Adrenal gland (tissue), 12 donors: ENCODE measurements around the gene MINK1. TPM values are rescaled to one million over a fixed set of nuclear protein-coding genes. Genes with fewer than 3 reads are reported as not detected.

Source experiments
- DNase-seq, 7 donors: peaks; one replicate each; pipeline ENCODE4 v3.0.0-alpha.2; 2019 to 2020
- H3K27ac ChIP-seq, 5 donors: fragments of 200-600 bp; sonication (generic) in 4 of 5; 1 replicate in 3 of 5; 2 replicates in 2 of 5; pipeline versions ENCODE4 v1.5.1 to v1.8.0; 2016 to 2020; ENCODE audit warnings: mild to moderate bottlenecking in 1 of 5
- H3K27me3 ChIP-seq: fragments of 200-600 bp; 2 replicates; pipeline ENCODE4 v1.8.0; 2021
- H3K36me3 ChIP-seq, 2 donors: fragments of 200-600 bp; replicated peaks in 1 of 2; 1 replicate in 1 of 2; 2 replicates in 1 of 2; pipeline versions ENCODE4 v1.5.1 to v1.8.0; 2018 to 2022
- H3K4me1 ChIP-seq, 2 donors: fragments of 200-600 bp; replicated peaks in 1 of 2; 1 replicate in 1 of 2; 2 replicates in 1 of 2; pipeline versions ENCODE4 v1.5.1 to v1.8.0; 2018 to 2021
- H3K4me3 ChIP-seq, 4 donors: fragments of 200-600 bp; sonication (generic) in 3 of 4; one replicate each; pipeline ENCODE4 v1.5.1; 2016 to 2018
- H3K9me3 ChIP-seq, 3 donors: fragments of 200-600 bp; sonication (generic) in 1 of 3; replicated peaks in 1 of 3; 1 replicate in 2 of 3; 2 replicates in 1 of 3; pipeline versions ENCODE4 v1.5.1 to v1.8.0; 2016 to 2021
- POLR2A ChIP-seq, 2 donors: fragments of 450-650 bp; IDR thresholded peaks; one replicate each; pipeline ENCODE4 v1.6.1; 2017; ENCODE audit warnings: antibody characterized with exemption in 2 of 2, mild to moderate bottlenecking in 2 of 2, moderate library complexity in 1 of 2
- WGBS, 4 donors: extraction: QIAGEN DNeasy Blood & Tissue Kit in 2 of 4; methylation state at CpG; one replicate each; pipeline versions ENCODE4 v1.1.5 to v1.1.7; 2013 to 2017; 5-methylcytosine and 5-hydroxymethylcytosine counted together
- intact Hi-C, 2 donors: fragments of 100-400 bp; cut with DNase I; formaldehyde crosslinking; loops; one replicate each; pipeline versions ENCODE4 v1.14.1 to v1.15.0; 2022 to 2023
- polyA plus RNA-seq, 3 donors: library from polyadenylated mRNA; stranded (reverse); fragments of 200-250 nt in 2 of 3; fragments of 350-450 nt in 1 of 3; fragmentation: Illumina TruSeq in 1 of 3; extraction: RNeasy Lipid Tissue Mini Kit (QIAGEN cat#74804) in 1 of 3; gene quantifications; one replicate each; pipeline ENCODE4 v1.2.3, GENCODE V29; 2013 to 2014
- total RNA-seq, 9 donors: library from RNA; depleted of rRNA in 4 of 9; stranded (reverse); fragments of >200 nt in 4 of 9; fragments of 120-200 nt in 1 of 9; fragmentation: NEBNext Ultra II Directional in 1 of 9; extraction: Animal tissue kit (Norgen Biotek cat#: 25700) in 1 of 9; gene quantifications; one replicate each; pipeline versions ENCODE4 v1.1.0 to v1.2.4, GENCODE V29; 2013 to 2023
- TF ChIP-seq, protein P1 (sequence below), 6 experiments: fragments of 450-650 bp in 4 of 6; fragments of 200-600 bp in 2 of 6; sonication (generic) in 1 of 6; IDR thresholded peaks; 1 replicate in 5 of 6; 2 replicates in 1 of 6; pipeline versions ENCODE4 v1.5.1 to v1.8.0; 2016 to 2021; ENCODE audit warnings: antibody characterized with exemption in 6 of 6, mild to moderate bottlenecking in 2 of 6, moderate library complexity in 1 of 6
- donor health status: healthy with polysubstance abuse.
- donor health status: Bipolar disorder and iron deficiency.
- donor health status: DM: yes; HTN: yes; CAD: no.
- donor health status: DM: no; HTN: no; CAD: no.
- donor health status: DM: no; HTN: no; CAD: no.
- donor health status: DM: yes; HTN: yes; CAD: no.

MINK1 gene
- total and polyA plus RNA-seq, 12 donors, result 21.5 to 135 (median 50.4) TPM

DNA sequence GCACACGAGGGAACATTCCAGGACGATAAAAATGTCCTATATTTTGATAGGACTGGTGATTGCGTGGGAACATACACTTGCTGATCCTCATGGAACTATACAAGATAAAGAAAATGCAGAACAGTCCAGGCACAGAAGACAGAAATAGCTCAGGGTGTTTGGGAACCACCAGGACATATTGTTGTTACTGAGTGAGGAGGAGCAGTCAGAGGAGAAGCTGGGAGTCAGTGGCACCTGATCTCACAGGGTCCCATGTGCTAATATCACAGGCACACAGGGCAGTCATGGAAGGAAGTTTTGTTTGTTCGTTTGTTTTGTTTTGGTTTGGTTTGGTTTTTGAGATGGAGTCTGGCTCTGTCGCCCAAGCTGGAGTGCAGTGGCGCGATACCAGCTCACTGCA is 20.4 kb upstream of the MINK1 start:
- Histone ChIP-seq H3K36me3 (peaks cover 0 to 21% of the 10 kb centered on the region in 2 donors), H3K27ac (no peak overlapping the region), H3K4me1 (peaks cover 7 to 10% of the 10 kb centered on the region in 2 donors), H3K9me3 (no peaks in the 10 kb centered on the region), H3K27me3 (no peaks in the 10 kb centered on the region), H3K4me3 (no peak overlapping the region)
- WGBS, 4 donors, result 87 to 93% (median 91%) methylated on average over 7 of the region's 7 CpGs
- TF ChIP-seq, protein P1, sequence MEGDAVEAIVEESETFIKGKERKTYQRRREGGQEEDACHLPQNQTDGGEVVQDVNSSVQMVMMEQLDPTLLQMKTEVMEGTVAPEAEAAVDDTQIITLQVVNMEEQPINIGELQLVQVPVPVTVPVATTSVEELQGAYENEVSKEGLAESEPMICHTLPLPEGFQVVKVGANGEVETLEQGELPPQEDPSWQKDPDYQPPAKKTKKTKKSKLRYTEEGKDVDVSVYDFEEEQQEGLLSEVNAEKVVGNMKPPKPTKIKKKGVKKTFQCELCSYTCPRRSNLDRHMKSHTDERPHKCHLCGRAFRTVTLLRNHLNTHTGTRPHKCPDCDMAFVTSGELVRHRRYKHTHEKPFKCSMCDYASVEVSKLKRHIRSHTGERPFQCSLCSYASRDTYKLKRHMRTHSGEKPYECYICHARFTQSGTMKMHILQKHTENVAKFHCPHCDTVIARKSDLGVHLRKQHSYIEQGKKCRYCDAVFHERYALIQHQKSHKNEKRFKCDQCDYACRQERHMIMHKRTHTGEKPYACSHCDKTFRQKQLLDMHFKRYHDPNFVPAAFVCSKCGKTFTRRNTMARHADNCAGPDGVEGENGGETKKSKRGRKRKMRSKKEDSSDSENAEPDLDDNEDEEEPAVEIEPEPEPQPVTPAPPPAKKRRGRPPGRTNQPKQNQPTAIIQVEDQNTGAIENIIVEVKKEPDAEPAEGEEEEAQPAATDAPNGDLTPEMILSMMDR (IDR thresholded peaks at IDR 0.05), result no peak
- TF ChIP-seq POLR2A (IDR thresholded peaks at IDR 0.05), result no peak
- intact Hi-C loops, result no loop called here
- no peak for DNase-seq

DNA sequence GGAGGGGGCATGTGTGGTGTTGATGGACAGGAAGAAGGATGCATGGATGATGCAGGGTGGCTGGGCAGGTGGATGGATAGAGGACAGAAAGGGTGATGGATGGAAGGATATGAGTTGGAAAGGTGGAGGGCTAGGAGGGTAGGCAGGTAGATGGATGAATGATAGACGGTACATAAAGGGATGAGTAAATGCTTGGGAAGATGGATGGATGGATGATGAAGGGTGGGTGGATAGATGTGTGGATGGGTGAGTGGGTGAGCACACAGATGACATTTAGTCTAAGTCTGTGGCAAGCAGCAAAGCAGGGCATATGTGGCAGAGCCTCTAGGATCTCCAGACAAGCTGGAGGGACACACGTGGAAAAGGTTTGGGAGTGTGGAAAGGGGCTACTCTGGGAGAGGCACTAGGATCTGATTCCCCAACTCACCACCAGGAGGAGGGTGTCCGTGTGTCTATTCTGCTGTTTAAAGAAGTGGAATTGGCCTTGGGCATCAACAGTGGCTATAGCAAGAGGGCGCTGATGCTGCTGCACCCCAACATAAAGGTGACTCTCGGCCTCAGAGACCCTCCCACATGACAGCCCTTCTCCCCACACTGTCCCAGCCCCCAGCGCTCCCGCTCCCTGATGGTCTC is 18.0 kb upstream of the MINK1 start:
- no peaks in the 10 kb centered on the region for H3K9me3 ChIP-seq
- no peak for DNase-seq
- no peaks in the 10 kb centered on the region for H3K27me3 ChIP-seq
- TF ChIP-seq, protein P1 (IDR thresholded peaks at IDR 0.05), result peak in 3 of 6 experiments; percentile 14 to 25 (median 15)
- TF ChIP-seq POLR2A (IDR thresholded peaks at IDR 0.05), result no peak
- no peak overlapping the region for H3K27ac ChIP-seq
- intact Hi-C loops, result no loop called here
- peaks cover 0 to 21% of the 10 kb centered on the region in 2 donors for H3K36me3 ChIP-seq
- no peaks in the 10 kb centered on the region for H3K4me1 ChIP-seq
- 80 to 86% (median 85%) methylated on average over 7 of the region's 7 CpGs for WGBS, 4 donors
- H3K4me3 ChIP-seq, result no peak overlapping the region

DNA sequence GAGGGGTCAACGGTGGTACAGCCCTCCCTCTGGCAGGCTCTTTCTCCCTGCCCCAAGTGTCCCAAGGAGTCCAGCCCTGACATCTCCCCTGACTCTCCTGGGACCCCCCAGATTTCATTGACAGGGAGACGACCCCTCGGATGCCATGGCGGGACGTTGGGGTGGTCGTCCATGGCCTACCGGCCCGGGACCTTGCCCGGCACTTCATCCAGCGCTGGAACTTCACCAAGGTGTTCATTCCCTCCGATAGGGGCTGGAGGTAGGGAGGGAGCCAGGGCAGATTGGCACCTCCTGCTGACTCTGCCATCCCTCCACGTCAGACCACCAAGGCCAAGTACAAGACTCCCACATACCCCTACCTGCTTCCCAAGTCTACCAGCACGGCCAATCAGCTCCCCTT is 16.3 kb upstream of the MINK1 start:
- Histone ChIP-seq H3K36me3 (peaks cover 0 to 21% of the 10 kb centered on the region in 2 donors), H3K4me1 (no peaks in the 10 kb centered on the region), H3K9me3 (no peaks in the 10 kb centered on the region), H3K4me3 (no peak overlapping the region), H3K27ac (no peak overlapping the region), H3K27me3 (no peaks in the 10 kb centered on the region)
- intact Hi-C loops, result no loop called here
- whole genome bisulfite sequencing, 4 donors, result 79 to 93% (median 90%) methylated on average over 3 to 13 of the region's 13 CpGs
- TF ChIP-seq, protein P1 (IDR thresholded peaks at IDR 0.05), result no peak
- no peak for DNase-seq

DNA sequence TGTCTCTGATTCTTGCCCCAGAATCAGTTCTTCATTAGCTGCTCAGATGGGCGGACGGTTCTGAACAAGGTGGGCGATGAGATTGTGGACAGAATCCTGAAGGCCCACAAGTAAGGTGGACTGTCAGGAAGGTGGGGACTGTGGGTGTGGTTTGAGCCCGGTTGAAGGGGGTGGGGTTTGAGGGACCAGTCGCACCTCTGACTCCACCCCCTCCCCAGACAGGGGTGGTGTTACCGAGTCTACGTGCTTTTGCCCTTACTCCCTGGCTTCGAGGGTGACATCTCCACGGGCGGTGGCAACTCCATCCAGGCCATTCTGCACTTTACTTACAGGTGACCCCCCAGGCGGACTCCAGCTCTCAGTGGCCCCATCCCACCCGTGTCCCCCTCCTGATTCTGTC is 14.9 kb upstream of the MINK1 start:
- DNase-seq, result no peak
- H3K27me3 ChIP-seq, result no peaks in the 10 kb centered on the region
- no peaks in the 10 kb centered on the region for H3K9me3 ChIP-seq
- H3K27ac ChIP-seq, result no peak overlapping the region
- 81 to 87% (median 82%) methylated on average over 11 to 12 of the region's 12 CpGs for WGBS, 4 donors
- TF ChIP-seq, protein P1 (IDR thresholded peaks at IDR 0.05), result no peak
- TF ChIP-seq POLR2A (IDR thresholded peaks at IDR 0.05), result no peak
- no peak overlapping the region for H3K4me3 ChIP-seq
- intact Hi-C loops, result no loop called here
- H3K36me3 ChIP-seq, result peaks cover 0 to 21% of the 10 kb centered on the region in 2 donors
- no peaks in the 10 kb centered on the region for H3K4me1 ChIP-seq
